SK-N-SH (cell line): ENCODE results near the gene TRPV6.

Experiments used
- FOXM1 ChIP-seq: IDR thresholded peaks from 2 replicates; pipeline ENCODE4 v1.4.0; 2012; ENCODE audit warnings: low read depth, mild to moderate bottlenecking
- JUND ChIP-seq: IDR thresholded peaks from 2 replicates; pipeline ENCODE4 v1.4.0; 2012
- RAD21 ChIP-seq: IDR thresholded peaks from 2 replicates; pipeline ENCODE4 v1.6.1; 2012; ENCODE audit warnings: mild to moderate bottlenecking, low read length
- TF ChIP-seq, protein P1 (sequence below): fragments of 200-600 bp; sonication (generic); IDR thresholded peaks from 2 replicates; pipeline ENCODE4 v1.6.1; 2017; ENCODE audit warnings: antibody characterized with exemption, mild to moderate bottlenecking, moderate library complexity

DNA sequence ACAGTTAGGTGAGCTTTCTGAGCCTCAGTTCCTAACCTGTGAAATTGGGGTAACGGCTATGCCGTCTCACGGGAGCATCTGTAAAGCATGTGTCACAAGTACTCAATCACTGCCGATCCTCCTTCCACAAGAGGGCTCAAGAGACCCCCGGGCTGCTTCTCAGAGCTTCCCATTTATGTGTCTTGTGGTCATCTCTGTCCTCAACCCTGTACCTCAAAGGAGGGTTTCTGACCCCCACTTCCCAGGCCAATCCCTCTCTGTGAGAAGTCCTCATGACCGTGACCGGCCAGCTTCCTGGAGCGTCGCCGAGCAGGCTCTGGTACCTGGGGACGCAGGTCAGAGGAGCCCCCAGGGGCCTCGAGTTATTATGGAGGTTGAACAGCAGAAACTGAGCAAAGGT lies 48.5 kb upstream of the TRPV6 start:
- TF ChIP-seq, protein P1, sequence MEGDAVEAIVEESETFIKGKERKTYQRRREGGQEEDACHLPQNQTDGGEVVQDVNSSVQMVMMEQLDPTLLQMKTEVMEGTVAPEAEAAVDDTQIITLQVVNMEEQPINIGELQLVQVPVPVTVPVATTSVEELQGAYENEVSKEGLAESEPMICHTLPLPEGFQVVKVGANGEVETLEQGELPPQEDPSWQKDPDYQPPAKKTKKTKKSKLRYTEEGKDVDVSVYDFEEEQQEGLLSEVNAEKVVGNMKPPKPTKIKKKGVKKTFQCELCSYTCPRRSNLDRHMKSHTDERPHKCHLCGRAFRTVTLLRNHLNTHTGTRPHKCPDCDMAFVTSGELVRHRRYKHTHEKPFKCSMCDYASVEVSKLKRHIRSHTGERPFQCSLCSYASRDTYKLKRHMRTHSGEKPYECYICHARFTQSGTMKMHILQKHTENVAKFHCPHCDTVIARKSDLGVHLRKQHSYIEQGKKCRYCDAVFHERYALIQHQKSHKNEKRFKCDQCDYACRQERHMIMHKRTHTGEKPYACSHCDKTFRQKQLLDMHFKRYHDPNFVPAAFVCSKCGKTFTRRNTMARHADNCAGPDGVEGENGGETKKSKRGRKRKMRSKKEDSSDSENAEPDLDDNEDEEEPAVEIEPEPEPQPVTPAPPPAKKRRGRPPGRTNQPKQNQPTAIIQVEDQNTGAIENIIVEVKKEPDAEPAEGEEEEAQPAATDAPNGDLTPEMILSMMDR = no peak
- TF ChIP-seq RAD21 = no peak
- TF ChIP-seq JUND = no peak
- TF ChIP-seq FOXM1 = no peak
